ENCODE results near the gene RSRC1. TPM values are rescaled to one million over a fixed set of nuclear protein-coding genes. Genes with fewer than 3 reads are reported as not detected.
"Not testable (repeated sequence)": the region's sequence is repeated elsewhere in the genome, so short reads cannot be mapped to it uniquely, and the experiment has no call there.

The RSRC1 gene
- polyA plus RNA-seq, 4 donors = 27.9 to 33.5 (median 32.1) TPM

DNA sequence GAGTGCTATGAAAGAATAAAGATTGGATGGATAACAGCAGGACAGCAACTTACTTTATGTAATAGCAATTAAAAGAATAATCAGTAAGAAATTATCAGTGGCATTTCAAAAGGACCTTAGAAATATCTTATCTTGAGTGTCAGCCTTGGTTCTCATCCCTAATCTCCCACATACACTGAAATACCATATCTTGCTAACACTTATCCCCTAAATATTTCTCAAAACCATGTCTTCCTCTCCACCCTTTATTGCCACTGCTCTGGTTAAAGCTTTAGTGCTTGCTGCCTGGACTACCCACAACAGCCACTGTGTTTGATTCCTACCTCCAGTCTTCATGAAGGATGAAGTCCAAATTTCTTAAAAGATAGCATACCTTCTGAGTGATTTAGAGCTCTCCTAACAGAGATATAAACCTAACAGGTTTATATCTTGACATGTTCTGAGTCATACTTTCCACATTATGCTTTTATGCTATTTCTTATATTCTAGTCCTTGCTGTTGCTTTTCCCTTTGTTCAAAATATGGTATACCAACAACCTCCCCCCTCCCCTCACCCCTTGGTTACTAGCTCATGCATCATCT is 202.8 kb downstream of the RSRC1 start:
- no peak for DNase-seq (ENCODE audit: low read depth in 4 of 4, low spot score in 3 of 4)

DNA sequence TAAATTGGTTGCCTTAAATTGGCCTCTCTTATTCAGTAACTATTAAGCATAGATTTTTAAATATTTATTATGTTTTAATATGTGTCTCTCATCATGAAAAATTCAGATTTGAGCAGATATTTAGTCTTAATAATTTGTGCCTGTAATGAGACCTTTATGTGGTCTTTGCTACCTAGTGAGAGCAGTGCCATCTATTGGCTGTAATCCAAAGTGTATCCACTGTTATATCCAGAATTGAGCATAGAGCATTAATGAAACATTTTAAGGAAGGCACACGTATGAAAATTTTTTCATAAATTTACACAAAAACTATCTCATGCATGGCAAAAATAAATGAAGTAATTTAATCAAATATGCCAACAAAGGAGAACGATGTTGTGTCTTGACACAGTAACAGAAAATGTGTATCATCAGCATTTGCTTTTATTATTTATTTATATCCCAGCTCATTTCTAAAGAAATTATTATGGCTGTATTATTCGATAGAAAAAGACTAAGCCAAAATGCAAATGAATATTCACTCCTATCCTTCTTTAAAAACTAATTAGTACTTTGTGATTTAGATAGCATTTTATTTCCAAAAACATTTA is 203.5 kb downstream of the RSRC1 start:
- DNase-seq (ENCODE audit: low read depth in 4 of 4, low spot score in 3 of 4) = peak in 2 of 4 donors; percentile 1 to 14

DNA sequence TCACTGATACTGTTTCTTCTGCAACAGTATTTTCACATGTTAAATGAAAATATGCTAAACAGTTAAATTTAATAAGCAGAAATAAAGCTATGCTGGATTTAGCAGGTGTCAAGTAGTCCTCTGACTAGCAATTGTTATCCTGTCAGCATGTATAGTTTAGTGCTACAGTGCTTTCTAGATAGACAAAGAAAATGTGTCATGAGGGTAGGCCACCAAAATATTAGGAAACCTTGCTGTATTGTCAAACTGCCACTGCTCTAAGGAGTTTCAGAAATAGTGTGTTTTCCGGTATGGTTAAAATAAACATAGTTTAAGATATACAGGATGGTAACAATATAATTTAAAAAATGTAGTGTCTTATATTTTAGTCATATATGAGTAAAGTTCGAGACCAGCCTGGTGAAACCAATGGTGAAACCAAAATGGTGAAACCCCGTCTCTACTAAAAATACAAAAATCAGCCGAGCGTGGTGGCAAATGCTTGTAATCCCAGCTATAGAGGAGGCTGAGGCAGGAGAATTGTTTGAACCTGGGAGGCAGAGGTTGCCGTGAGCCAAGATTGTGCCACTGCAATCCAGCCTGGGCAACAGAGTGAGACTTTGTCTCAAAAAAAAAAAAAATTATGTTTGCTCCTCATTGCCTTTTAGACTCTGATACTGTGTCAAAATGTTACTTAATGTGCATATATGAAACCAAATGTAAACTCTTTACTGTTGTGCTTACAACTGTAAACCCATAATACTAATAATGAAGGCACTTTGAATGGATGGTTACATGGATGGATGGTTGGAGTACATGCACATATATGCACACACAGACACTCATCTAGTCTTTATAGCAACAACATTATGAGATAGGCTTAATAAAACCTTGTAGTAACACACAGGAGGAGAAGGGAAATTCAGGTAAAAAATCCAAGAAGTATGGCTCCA is 204.8 kb downstream of the RSRC1 start:
- no peak for DNase-seq (ENCODE audit: low read depth in 4 of 4, low spot score in 3 of 4)

DNA sequence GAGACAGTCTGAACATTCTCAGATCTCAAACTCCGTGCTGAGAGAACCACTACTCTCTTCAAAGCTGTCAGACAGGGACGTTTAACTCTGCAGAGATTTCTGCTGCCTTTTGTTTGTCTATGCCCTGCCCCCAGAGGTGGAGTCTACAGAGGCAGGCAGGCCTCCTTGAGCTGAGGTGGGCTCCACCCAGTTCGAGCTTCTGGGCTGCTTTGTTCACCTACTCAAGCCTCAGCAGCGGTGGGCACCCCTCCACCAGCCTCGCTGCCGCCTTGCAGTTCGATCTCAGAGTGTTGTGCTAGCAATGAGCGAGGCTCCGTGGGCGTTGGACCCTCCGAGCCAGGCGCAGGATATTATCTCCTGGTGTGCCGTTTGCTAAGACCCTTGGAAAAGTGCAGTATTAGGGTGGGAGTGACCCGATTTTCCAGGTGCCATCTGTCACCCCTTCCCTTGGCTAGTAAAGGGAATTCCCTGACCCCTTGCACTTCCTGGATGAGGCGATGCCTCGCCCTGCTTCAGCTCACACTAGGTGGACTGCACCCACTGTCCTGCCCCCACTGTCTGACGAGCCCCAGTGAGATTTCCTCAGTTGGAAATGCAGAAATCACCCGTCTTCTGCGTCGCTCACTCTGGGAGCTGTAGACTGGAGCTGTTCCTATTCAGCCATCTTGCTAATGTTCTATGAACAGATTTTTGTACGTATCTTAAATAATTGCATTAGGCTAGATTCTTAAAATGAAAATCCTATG is 220.0 kb downstream of the RSRC1 start:
- DNase-seq (ENCODE audit: low read depth in 4 of 4, low spot score in 3 of 4) = not testable (repeated sequence)

DNA sequence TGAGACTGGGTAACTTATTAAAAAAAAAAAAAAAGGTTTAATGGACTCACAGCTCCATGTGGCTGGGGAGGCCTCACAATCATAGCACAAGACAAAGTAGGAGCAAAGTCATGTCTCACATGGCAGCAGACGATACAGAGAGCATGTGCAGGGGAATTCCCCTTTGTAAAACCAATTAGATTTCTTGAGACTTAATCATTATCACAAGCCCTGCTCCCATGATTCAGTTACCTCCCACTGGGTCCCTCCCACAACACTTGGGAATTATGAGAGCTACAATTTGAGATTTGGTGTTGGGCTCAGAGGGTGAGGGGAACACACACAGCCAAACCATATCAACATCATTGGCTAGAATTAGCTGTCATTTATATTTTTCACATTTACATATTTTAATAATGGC is 221.0 kb downstream of the RSRC1 start:
- DNase-seq (ENCODE audit: low read depth in 4 of 4, low spot score in 3 of 4) = no peak

DNA sequence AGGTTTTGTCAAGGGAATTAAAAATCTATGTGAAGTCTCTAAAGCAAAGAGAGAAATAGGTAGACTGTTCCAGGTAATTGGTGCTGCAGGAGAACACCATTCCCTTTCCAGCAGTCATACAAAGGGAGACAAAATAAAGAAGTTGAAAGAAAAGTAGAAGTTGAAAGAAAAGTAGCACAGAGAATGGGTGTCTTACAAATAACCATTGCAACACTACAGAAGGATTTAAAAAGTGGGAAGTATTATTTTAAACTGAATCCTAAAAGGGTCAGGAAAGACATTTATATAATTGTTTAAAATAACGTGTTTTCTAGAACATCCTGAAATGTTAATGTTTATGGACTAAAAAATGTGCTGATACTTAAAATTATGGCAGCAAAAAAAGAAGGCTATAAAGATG is 223.8 kb downstream of the RSRC1 start:
- no peak for DNase-seq (ENCODE audit: low read depth in 4 of 4, low spot score in 3 of 4)

DNA sequence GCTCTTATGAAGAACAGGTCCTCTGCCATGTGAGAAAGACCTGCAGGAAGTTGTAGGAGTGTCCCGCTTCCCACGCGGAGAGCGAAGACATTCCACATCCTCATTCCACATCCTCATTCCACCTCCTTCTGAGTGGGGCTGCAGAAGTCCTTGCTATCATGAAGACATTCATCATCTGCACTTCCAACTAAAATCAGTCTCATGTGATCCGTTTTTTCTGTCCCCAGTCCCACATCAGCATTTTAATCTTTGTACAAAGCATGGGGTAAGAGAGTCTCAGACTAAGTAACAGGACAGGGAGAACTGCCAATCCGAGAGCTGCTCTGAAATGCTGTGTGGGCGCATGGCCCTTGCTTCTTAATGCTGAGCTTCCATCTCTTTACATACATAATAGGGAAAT is 227.2 kb downstream of the RSRC1 start:
- no peak for DNase-seq (ENCODE audit: low read depth in 4 of 4, low spot score in 3 of 4)

DNA sequence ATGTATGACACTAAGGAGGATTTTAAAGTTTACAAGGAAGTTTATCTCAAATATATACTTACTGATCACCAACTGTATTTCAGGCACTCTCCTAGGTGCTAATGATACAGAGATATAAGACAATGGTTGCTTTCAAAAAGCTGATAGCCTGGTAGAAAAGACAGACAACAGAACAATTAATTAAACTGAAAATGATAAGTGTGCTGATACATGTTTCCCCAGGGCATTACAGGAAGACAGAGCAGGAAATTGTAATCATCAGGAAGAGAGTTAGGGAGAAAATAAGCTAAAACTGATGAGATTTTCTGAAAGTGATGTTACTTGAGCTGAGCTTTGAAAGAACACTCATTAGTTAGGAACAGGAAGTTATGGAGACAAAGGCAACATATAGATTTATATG is 229.7 kb downstream of the RSRC1 start:
- no peak for DNase-seq (ENCODE audit: low read depth in 4 of 4, low spot score in 3 of 4)

DNA sequence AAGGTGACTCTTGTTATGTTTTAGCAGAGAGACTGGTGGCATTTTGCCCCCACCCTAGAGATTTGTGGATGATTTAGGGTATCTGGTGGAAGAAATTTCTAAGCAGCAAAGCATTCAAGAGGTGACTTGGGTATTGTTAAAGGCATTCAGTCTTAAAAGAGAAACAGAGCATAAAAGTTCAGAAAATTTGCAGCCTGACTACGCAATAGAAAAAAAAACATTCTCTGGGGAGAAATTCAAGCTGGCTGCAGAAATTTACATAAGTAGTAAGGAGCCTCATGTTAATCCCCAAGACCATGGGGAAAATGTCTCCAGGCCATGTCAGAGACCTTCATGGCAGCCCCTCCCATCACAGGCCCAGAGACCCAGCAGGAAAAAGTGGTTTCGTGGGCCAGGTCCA is 231.1 kb downstream of the RSRC1 start:
- not testable (repeated sequence) for DNase-seq (ENCODE audit: low read depth in 4 of 4, low spot score in 3 of 4)

DNA sequence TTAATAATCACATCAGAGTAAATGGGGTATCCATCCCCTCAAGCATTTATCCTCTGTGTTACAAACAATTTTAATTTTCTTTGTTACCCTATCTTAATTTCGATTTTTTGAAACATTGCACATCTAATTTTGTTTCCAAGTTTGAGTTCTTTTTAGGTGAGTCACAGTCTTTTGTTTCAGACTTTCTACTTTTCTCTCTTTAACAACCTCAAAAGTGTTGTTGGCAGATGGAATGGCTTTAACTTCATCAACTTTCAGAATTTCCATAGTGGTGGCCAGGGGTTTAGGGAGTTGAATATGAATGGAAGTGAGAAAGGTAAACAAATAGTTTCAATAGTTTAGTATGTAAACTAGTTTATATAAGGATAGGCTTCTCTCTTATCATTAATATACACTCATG is 238.1 kb downstream of the RSRC1 start:
- DNase-seq (ENCODE audit: low read depth in 4 of 4, low spot score in 3 of 4) = no peak

DNA sequence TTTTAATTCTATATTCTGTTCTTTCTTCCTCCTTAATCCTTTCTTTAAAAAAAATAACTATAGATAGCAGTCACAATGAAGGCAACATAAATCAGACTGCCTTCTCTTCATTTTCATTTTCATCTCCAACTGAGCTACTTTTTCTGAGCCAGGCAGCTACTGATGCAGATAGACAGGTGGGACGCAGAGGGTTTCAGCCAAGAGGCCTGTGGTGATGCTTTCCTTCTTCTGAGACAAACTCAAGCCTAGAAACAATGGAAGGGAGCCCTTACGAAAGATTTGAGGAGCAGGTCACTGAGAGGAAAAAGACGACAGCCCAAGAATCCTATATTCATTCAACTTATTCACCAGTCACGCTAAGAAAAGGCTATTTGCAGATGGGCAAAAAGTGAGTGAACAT is 241.1 kb downstream of the RSRC1 start:
- no peak for DNase-seq (ENCODE audit: low read depth in 4 of 4, low spot score in 3 of 4)

DNA sequence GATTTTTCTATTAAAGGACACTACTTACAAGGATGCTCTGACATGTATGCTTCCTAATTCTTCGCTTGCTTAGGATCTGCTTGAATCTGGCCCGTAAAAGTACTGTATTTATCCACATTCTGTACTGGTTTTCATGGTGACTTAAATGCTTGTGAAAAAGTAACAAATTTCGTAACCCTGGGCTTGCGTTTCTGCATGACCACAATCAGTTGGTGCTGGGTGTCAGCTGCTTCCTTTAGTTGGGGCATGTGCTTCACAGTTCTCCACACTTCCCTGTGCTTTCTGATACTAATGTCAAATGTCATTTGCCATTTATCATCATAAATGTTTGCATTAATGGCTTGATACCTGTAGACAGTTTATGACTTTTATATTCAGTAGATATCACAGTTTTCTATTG is 242.7 kb downstream of the RSRC1 start:
- DNase-seq (ENCODE audit: low read depth in 4 of 4, low spot score in 3 of 4) = no peak

DNA sequence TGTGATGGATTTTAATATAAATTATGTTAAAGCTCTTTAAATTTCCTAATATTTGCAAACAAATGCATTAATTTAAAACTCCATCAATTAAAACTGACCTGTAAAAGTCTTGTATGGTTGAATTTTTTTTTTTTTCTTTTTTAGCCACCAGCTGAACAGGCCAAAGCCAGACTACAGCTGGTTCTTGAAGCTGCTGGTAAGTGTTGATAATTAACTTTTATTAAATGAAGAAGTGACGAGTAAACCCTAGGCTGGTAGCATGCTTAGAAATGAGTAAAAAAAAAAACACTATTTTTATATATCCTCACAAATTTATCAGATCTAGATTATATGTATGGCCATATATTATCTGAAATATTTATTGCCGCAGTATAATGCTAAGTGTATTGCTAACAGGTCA is 244.8 kb downstream of the RSRC1 start:
- DNase-seq (ENCODE audit: low read depth in 4 of 4, low spot score in 3 of 4) = no peak

DNA sequence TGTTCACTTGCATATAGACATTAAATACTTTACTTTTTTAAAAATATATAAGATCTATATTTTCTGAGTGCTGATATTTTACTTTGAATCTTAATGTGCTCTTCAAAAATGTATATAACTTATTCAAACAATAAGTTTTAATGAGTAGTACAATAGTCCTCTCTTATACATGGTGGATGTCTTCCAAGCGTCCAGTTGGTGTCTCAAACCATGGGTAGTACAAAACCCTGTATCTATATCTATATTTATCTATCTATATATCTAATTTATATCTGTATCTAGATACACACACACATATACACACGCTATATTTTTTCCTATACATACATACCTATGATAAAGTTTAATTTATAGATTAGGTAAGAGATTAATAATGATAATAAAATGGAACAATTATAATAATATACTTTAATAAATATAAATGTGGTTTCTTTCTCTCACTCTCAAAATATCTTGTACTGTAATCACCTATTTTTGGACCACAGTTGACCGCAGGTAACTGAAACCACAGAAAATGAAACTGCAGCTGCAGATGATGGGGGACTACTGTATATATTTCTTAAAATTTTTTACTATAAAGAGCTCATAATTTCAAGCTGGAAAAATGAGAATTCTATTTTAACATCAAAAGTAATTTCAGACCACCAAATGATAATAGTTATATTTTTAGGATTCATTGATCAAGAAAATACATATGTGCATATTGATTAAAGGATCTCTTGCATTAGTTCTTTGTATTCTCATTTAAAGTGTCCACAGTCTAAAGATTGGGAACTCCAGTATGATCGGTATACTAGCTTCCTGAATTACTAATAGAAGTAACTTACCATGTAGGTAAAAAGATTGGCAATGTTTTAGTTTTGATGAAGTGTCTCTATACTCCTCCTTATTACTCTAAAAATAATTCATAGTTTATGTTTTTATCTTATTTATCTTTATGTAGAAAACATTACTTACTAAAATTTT is 246.0 kb downstream of the RSRC1 start:
- DNase-seq (ENCODE audit: low read depth in 4 of 4, low spot score in 3 of 4) = no peak

DNA sequence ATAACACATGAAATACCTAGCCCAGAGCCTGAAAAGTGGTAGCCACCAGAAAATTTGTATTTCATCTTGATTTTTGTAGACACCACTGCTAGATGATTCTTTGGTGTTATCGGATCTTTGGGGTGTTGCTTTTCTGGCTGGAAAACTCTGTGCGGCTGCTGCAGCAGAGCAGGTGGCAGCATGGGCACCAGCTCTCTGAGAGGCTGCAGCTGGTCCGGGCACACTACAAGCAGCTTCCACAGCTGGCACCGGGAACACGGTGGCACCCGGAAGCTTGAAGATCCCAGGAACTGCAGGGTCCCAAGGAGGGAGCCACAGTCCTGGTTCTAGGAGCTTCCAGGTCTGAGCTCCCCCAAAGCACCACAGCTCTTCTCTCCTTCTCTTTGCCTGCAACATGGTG is 249.4 kb downstream of the RSRC1 start:
- DNase-seq (ENCODE audit: low read depth in 4 of 4, low spot score in 3 of 4) = no peak

DNA sequence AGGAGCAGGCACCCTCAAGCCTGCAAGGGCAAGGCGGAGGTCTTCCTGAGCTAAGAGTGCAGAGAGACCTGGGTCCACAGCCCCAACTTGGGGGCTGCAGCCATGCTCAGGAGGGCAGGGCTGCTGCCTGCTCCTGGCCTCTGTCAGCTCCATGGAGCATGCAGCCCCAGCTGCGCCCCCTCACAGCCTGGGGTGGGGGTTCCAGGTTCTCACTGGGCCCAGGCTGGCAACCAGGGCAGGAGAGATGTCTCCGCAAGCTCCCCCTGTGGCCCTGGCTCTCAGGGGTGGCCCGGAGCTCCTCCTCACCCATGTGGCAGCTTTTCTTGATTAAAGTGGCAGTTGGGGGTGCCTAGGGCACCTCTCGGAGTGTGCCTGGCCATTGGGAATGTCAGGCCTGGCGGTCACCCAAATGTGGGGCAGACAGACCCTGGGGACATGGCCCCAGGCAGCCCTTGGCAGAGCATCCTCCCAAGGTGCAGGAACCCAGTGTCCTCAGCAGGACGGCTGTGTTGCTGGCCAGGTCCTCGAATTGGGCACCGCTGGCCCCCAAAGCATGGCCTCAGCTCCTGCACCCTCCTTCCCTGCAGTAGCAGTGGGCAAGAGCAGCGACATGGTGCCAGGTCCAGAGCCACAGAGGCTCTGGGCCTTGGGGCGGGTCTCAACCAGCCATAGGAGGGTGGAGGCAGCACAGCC is 251.0 kb downstream of the RSRC1 start:
- no peak for DNase-seq (ENCODE audit: low read depth in 4 of 4, low spot score in 3 of 4)

DNA sequence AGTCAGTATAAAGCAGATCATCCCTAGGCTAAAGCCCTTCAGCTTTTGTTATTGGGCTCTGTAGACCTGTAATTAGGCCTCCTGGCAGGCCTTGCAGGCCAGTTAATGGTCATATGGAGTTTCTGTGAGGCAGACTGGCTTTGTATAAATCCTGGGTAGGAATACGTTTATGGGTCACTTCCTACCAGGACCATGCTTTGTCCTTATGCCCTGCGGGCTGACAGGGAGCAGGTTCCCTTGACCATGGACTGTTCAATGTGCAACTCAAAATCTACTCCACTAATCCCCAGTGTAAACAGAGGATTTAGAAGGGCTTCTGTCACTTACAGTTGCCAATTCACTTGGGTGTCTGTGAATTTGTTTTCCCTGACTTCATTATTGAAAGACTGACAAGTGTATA is 258.4 kb downstream of the RSRC1 start:
- no peak for DNase-seq (ENCODE audit: low read depth in 4 of 4, low spot score in 3 of 4)

DNA sequence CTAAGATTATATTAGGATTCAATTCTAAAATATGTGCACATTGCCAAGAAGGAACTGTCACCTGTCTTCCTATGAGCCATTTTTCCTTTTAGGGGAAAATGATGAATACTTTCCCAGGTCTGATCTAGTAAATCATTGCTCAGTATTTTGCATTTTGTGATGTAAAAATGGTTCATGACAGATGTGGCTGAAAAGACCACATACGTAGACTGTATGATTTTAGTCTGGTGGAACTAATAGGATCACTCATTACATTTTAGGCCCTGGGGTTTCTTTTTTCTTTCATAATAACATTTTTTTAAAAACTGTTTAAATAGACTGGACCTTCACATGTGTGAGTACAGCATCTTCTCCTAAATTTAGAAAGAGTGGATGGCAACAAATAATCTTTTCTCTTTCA is 259.4 kb downstream of the RSRC1 start:
- DNase-seq (ENCODE audit: low read depth in 4 of 4, low spot score in 3 of 4) = no peak

DNA sequence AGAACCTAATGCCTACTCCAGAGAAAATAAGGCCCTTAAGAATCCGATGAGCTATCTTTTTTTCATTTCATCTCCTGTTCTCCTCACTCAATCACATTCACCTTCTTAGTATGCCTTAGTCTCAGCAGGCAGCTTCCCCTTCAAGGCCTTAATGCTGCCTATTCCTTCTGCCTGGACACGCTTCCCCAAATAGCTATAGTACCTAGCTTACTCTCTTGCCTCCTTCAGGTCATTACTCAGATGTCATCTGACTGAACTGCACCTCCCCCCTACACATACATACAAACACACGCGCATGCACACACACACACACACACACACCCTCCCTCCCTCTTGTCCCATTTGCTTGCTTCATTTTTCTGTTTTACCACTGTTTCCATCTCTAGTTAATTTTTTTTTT is 269.6 kb downstream of the RSRC1 start:
- DNase-seq (ENCODE audit: low read depth in 4 of 4, low spot score in 3 of 4) = no peak

Data from right renal pelvis (tissue), 4 donors.